Uterus (tissue), 4 donors: ENCODE measurements around the gene FITM1. TPM values are rescaled to one million over a fixed set of nuclear protein-coding genes. Genes with fewer than 3 reads are reported as not detected.

Experiments
- DNase-seq, 2 donors: peaks; one replicate each; pipeline ENCODE4 v3.0.0-alpha.2; 2019 to 2020
- H3K27ac ChIP-seq, 2 donors: fragments of 200-600 bp; sonication (generic); 1 replicate in 1 of 2; 2 replicates in 1 of 2; pipeline ENCODE4 v1.5.1; 2016 to 2018
- H3K27me3 ChIP-seq, 2 donors: fragments of 200-600 bp; sonication (generic); one replicate each; pipeline ENCODE4 v1.5.1; 2018 to 2019; ENCODE audit warnings: control low read depth in 1 of 2
- H3K36me3 ChIP-seq, 2 donors: fragments of 200-600 bp; sonication (generic); one replicate each; pipeline ENCODE4 v1.5.1; 2019; ENCODE audit warnings: control low read depth in 1 of 2
- H3K4me1 ChIP-seq, 2 donors: fragments of 200-600 bp; sonication (generic); one replicate each; pipeline ENCODE4 v1.5.1; 2018 to 2019; ENCODE audit warnings: control low read depth in 1 of 2
- H3K4me3 ChIP-seq, 2 donors: fragments of 200-600 bp; sonication (generic); 1 replicate in 1 of 2; 2 replicates in 1 of 2; pipeline ENCODE4 v1.5.1; 2018 to 2019; ENCODE audit warnings: mild to moderate bottlenecking in 1 of 2
- H3K9me3 ChIP-seq, 2 donors: fragments of 200-600 bp; sonication (generic); one replicate each; pipeline ENCODE4 v1.5.1; 2019; ENCODE audit warnings: control low read depth in 1 of 2
- CTCF ChIP-seq, 4 experiments: fragments of 200-600 bp in 2 of 4; fragments of 450-650 bp in 2 of 4; sonication (generic) in 2 of 4; IDR thresholded peaks; one replicate each; pipeline ENCODE4 v1.5.1; 2016 to 2019; ENCODE audit warnings: antibody characterized with exemption in 4 of 4, mild to moderate bottlenecking in 2 of 4, moderate library complexity in 1 of 4
- POLR2A ChIP-seq, 2 donors: fragments of 450-650 bp; IDR thresholded peaks; one replicate each; pipeline ENCODE4 v1.6.1; 2016; ENCODE audit warnings: antibody characterized with exemption in 2 of 2, mild to moderate bottlenecking in 1 of 2, moderate library complexity in 1 of 2
- intact Hi-C: fragments of 100-400 bp; cut with DNase I; formaldehyde crosslinking; loops from one replicate; pipeline ENCODE4 v1.15.1; 2023; ENCODE audit warnings: low total_unique reads
- total RNA-seq, 4 donors: library from RNA; depleted of rRNA in 3 of 4; stranded (reverse); fragments of >200 nt in 3 of 4; gene quantifications; one replicate each; pipeline versions ENCODE4 v1.1.0 to v1.2.4, GENCODE V29; 2014 to 2023
- donor health status: DM: yes; HTN: yes; CAD: no.

Gene FITM1
- total RNA-seq, 4 donors from 2014 or later = 0.48 to 2.4 (median 1.3) TPM; not detected in 1

- intact Hi-C loops = loop anchor here (5.0 kb wide), 1 partner anchor 37 kb away; no protein-coding TSS in a partner anchor
- no peaks in the 10 kb centered on the region for H3K27me3 ChIP-seq
- H3K4me1 ChIP-seq = peaks cover 0 to 8% of the 10 kb centered on the region in 2 donors
- no peaks in the 10 kb centered on the region for H3K36me3 ChIP-seq
- H3K9me3 ChIP-seq = no peaks in the 10 kb centered on the region
- peak; percentile 88 to 93 for DNase-seq
- TF ChIP-seq CTCF (IDR thresholded peaks at IDR 0.05) = peak in 1 of 4 experiments; percentile 17
- peak in 1 of 2 donors; percentile 61 for TF ChIP-seq POLR2A (IDR thresholded peaks at IDR 0.05)
- H3K4me3 ChIP-seq = peak within 1 kb of the TSS; percentile 71 to 84
- H3K27ac ChIP-seq = peak within 1 kb of the TSS; percentile 84 to 93
These were observed 36.3 kb upstream of the FITM1 start, which contains the start of gene PCK2 for GRCh38 chr14:24093901-24094840. TSS of gene PCK2 (plus strand) at chr14:24094311. CDS start at chr14:24094406, 95 bp downstream.

GRCh38 chr14:24094841-24095270 lies 35.6 kb upstream of the FITM1 start:
- no peak for DNase-seq
- Histone ChIP-seq H3K4me3 (peak overlapping the region; percentile 71 to 84), H3K36me3 (no peaks in the 10 kb centered on the region), H3K4me1 (peaks cover 0 to 8% of the 10 kb centered on the region in 2 donors), H3K9me3 (no peaks in the 10 kb centered on the region), H3K27me3 (no peaks in the 10 kb centered on the region), H3K27ac (peak overlapping the region; percentile 84 to 93)
- no peak for TF ChIP-seq CTCF (IDR thresholded peaks at IDR 0.05)
- no peak for TF ChIP-seq POLR2A (IDR thresholded peaks at IDR 0.05)
- intact Hi-C loops = loop anchor here (5.0 kb wide), 1 partner anchor 38 kb away; no protein-coding TSS in a partner anchor

GRCh38 chr14:24095271-24096068 lies 35.0 kb upstream of the FITM1 start:
- Histone ChIP-seq H3K27me3 (no peaks in the 10 kb centered on the region), H3K4me1 (peaks cover 0 to 8% of the 10 kb centered on the region in 2 donors), H3K27ac (peak overlapping the region; percentile 84 to 93), H3K4me3 (peak overlapping the region; percentile 71 to 84), H3K36me3 (no peaks in the 10 kb centered on the region), H3K9me3 (no peaks in the 10 kb centered on the region)
- intact Hi-C loops = no loop called here
- no peak for TF ChIP-seq POLR2A (IDR thresholded peaks at IDR 0.05)
- no peak for TF ChIP-seq CTCF (IDR thresholded peaks at IDR 0.05)
- DNase-seq = peak; percentile 32 to 43

GRCh38 chr14:24096545-24097181 lies 33.8 kb upstream of the FITM1 start:
- Histone ChIP-seq H3K9me3 (no peaks in the 10 kb centered on the region), H3K27me3 (no peaks in the 10 kb centered on the region), H3K27ac (no peak overlapping the region), H3K36me3 (no peaks in the 10 kb centered on the region), H3K4me1 (peaks cover 0 to 8% of the 10 kb centered on the region in 2 donors), H3K4me3 (no peak overlapping the region)
- TF ChIP-seq CTCF (IDR thresholded peaks at IDR 0.05) (no peak), POLR2A (IDR thresholded peaks at IDR 0.05) (no peak)
- intact Hi-C loops = no loop called here
- DNase-seq = no peak
